ENCODE data around the gene CNTNAP4.

The CNTNAP4 gene

DNA sequence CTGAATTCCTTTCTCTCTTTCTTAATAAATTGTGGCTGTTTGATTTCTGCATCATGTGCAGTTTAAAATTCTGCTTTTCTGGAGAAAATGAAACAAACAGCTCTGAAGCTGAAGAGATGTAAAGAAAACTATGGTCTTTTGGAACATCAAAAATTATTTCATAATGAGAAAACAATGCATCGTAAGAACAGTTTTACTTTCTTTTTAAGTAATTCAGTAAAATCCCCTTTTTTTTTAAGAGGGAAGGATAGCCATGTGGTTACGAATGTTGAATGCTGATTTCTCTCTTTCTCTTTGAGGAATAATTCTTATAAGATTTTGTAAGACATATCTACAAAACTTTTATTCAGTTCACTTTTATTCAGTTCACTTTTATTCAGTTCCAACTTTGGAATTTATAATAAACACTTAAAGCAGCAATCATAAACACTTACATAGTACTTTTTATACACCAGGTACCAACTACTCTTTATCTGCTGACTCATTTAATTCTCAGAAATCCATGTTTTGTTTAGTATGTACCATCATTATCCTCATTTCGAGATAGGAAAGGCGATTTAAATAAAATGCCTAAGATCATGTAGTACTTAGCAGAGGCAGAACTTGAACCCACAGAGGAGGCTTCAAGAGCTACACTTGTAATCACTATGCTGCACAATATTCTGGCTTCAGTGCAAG lies 26.6 kb downstream of the CNTNAP4 start:
- Histone ChIP-seq H3K4me2 (no peak overlapping the region), H4K20me1 (no peaks in the 10 kb centered on the region), H3K36me3 (no peaks in the 10 kb centered on the region), H3K27me3 (no peaks in the 10 kb centered on the region), H3K27ac (no peak overlapping the region), H3K9ac (no peak overlapping the region), H3K4me3 (no peak overlapping the region), H3K4me1 (no peaks in the 10 kb centered on the region), H3K9me3 (no peaks in the 10 kb centered on the region)
- TF ChIP-seq Cebpa-rat (IDR thresholded peaks at IDR 0.05), result no peak

DNA sequence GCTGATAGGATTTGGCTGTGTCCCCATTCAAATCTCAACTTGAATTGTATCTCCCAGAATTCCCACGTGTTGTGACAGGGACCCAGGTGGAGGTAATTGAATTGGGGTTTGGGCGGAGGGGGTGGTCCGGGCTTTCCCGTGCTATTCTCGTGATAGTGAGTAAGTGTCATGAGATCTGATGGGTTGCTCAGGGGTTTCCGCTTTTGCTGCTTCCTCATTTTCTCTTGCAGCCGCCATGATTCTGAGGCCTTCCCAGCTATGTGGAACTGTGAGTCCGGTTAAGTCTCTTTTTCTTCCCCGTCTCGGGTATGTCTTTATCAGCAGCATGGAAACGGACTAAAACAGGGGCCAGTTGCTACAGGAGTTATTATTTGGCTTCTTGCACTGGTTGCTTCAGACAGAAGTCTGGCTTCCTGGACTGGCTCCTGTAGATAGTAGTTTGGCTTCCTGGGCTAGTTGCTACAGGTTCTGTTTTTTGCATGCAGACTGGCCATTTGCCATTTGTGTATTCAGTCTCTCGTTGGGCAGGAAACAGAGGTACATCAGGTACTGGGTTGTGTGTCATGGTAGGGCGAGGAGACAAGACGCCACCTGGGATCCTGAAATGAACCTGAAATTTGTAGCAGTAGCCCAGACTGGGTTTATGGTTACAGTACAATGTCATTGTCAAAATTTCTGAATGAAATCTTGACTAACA lies 32.6 kb downstream of the CNTNAP4 start:
- no peak for TF ChIP-seq Cebpa-rat (IDR thresholded peaks at IDR 0.05)
- H3K27ac ChIP-seq, result no peak overlapping the region
- H3K4me3 ChIP-seq, result no peak overlapping the region
- H3K9ac ChIP-seq, result no peak overlapping the region
- no peaks in the 10 kb centered on the region for H3K36me3 ChIP-seq
- no peaks in the 10 kb centered on the region for H3K27me3 ChIP-seq
- no peaks in the 10 kb centered on the region for H3K9me3 ChIP-seq
- no peaks in the 10 kb centered on the region for H4K20me1 ChIP-seq
- no peak overlapping the region for H3K4me2 ChIP-seq
- H3K4me1 ChIP-seq, result no peaks in the 10 kb centered on the region

DNA sequence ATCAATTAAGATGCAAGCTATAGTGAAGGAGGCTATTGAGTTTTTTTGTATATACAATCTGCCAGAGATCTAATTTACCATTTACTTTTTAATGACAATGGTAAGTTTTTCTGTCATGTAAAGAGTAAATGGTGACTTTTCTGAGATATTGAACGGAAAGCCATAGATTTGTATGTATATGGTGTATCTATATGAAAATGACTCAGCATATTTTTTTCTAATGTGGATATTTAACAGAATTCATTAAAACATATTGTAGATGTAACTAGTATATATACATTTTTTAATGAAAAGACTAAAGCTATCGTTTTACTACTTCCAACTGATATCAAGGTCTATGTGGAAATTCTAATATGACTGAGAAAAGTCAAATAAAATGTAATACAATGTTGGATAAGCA lies 34.1 kb downstream of the CNTNAP4 start:
- Histone ChIP-seq H3K9me3 (no peaks in the 10 kb centered on the region), H4K20me1 (no peaks in the 10 kb centered on the region), H3K27ac (no peak overlapping the region), H3K4me3 (no peak overlapping the region), H3K9ac (no peak overlapping the region), H3K27me3 (no peaks in the 10 kb centered on the region), H3K36me3 (no peaks in the 10 kb centered on the region), H3K4me1 (no peaks in the 10 kb centered on the region), H3K4me2 (no peak overlapping the region)
- no peak for TF ChIP-seq Cebpa-rat (IDR thresholded peaks at IDR 0.05)

DNA sequence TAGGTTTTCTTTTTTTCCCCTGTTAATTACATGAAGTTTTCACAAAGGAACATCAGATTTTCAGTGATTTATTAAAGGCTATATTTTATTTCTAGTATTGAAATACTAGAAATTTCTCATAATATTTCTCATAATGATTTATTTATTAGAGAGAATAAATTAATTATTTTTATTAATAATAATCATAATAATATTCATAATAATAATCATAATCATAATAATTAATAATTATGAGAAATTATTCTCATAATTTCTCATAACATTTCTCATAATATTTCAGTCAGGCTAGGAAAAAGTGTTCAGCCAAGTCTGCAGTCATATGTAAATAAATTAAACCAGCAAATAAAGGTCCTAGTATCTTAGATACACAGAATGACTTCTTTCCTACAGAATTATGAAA lies 41.4 kb downstream of the CNTNAP4 start:
- no peak for TF ChIP-seq Cebpa-rat (IDR thresholded peaks at IDR 0.05)
- Histone ChIP-seq H3K4me1 (no peaks in the 10 kb centered on the region), H3K4me2 (no peak overlapping the region), H3K9ac (no peak overlapping the region), H3K27ac (no peak overlapping the region), H3K4me3 (no peak overlapping the region), H4K20me1 (no peaks in the 10 kb centered on the region), H3K27me3 (no peaks in the 10 kb centered on the region), H3K9me3 (no peaks in the 10 kb centered on the region), H3K36me3 (no peaks in the 10 kb centered on the region)

DNA sequence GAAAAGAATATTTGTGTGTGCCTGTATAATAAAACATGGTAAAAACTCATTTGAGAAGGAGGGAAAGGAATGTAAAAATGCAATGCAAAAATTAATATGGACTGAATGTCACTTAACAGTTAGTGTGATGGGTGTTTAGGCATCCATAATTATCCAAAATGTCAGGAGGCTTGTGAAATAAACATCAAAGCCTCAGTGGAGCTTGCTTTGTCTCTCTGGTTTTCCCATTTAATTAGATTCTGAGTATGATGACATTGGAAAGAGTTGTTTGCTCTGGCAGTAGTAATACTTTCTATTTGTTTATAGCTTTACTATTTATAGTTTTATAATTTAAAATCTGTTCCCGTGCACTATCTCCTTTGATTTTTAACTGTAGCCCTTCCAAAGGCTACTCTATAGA lies 51.9 kb downstream of the CNTNAP4 start:
- Histone ChIP-seq H3K4me2 (no peak overlapping the region), H3K27ac (no peak overlapping the region), H4K20me1 (no peaks in the 10 kb centered on the region), H3K9me3 (no peaks in the 10 kb centered on the region), H3K9ac (no peak overlapping the region), H3K4me1 (no peaks in the 10 kb centered on the region; the same call in 1 of the 2 replicates), H3K36me3 (no peaks in the 10 kb centered on the region), H3K27me3 (no peaks in the 10 kb centered on the region), H3K4me3 (no peak overlapping the region)
- no peak for TF ChIP-seq Cebpa-rat (IDR thresholded peaks at IDR 0.05)

DNA sequence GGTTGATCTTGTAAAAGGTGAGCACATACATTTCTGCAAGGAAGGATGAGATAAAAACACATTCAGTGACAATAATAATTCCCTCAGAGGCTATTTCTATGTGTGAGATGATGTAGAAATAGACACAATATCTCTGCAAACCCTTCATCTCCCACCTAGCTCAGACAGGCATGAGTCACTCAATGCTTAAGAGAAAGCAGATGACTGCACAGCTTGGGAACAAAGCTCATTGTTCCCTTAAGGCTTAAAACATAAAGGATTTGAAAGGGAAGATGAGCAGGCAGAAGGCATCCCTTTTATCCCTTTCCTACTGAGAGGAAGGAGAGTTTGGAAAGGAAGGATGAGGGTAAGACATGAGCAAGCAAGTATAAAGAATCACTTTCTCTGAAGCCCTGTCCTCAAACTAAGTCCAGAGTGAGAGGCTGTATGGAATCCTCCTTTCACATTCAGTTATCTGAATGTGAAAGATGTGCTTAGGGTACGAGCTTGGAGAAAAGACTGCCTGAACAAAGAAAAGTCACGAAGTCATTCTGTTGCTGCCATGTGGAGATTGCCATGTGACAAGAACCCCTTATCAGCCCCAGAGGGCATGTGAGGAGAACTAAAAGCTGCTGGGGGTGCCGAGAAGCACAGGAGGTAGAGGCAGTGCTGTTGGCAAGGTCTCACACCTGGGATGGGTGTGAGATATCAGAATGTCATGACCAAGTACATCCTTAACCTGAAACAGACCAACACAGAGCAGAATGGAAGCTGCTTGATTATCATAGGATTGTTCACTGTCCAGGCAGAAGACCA lies 58.2 kb downstream of the CNTNAP4 start:
- no peaks in the 10 kb centered on the region for H3K36me3 ChIP-seq
- no peak for TF ChIP-seq Cebpa-rat (IDR thresholded peaks at IDR 0.05)
- H4K20me1 ChIP-seq, result no peaks in the 10 kb centered on the region
- 0 out of 2 replicates have a peak, but pooled peaks cover 6% of the 10 kb centered on the region for H3K9me3 ChIP-seq
- H3K4me1 ChIP-seq, result no peaks in the 10 kb centered on the region
- no peak overlapping the region for H3K4me3 ChIP-seq
- H3K9ac ChIP-seq, result no peak overlapping the region
- H3K4me2 ChIP-seq, result no peak overlapping the region
- no peaks in the 10 kb centered on the region for H3K27me3 ChIP-seq
- H3K27ac ChIP-seq, result no peak overlapping the region

DNA sequence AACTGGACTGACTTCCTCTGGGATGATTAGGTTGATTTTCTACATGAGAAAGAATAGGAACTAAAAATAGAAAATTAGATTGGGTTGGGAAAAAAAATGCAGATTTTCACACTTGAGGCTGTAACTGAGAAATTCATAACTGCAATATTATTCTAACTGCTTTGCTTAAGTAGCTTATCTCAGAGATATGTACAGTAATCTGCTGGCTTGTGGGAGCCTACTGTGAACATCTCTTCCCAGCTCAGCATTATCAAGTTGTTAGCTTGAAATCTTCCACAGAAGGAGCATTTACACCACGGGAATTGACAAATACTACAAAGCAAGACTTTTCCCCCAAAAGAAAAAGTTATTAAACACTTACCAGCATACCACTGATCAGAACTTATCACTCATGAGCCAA lies 58.9 kb downstream of the CNTNAP4 start:
- H3K9me3 ChIP-seq, result 0 out of 2 replicates have a peak, but pooled peaks cover 6% of the 10 kb centered on the region
- no peaks in the 10 kb centered on the region for H3K27me3 ChIP-seq
- H3K4me2 ChIP-seq, result no peak overlapping the region
- H3K9ac ChIP-seq, result no peak overlapping the region
- H3K4me1 ChIP-seq, result no peaks in the 10 kb centered on the region
- H3K36me3 ChIP-seq, result no peaks in the 10 kb centered on the region
- no peak overlapping the region for H3K4me3 ChIP-seq
- H4K20me1 ChIP-seq, result no peaks in the 10 kb centered on the region
- no peak overlapping the region for H3K27ac ChIP-seq
- TF ChIP-seq Cebpa-rat (IDR thresholded peaks at IDR 0.05), result no peak

DNA sequence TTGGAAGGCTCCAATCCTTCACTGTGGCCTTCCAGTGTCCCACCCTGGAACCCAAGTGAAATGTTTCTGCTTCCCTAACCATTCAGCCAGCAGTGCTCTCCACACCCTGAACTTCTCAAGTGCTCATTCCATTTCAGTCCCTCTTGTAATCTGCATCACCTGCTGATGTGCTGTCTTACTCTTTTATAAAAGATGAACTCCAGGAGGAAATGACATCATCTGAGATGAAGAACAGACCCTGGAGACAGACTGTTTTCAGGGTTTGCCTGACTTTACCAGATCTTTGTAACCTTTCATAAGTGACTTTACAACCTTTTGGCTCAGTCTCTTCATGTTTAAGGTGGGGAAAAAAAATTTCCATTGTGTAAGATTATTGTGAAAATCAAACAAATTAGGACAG lies 61.3 kb downstream of the CNTNAP4 start:
- Histone ChIP-seq H3K27me3 (no peaks in the 10 kb centered on the region), H3K4me2 (no peak overlapping the region), H3K4me1 (no peaks in the 10 kb centered on the region), H3K27ac (no peak overlapping the region), H3K9ac (no peak overlapping the region), H3K9me3 (0 out of 2 replicates have a peak, but pooled peaks cover 6% of the 10 kb centered on the region), H3K4me3 (no peak overlapping the region), H3K36me3 (no peaks in the 10 kb centered on the region), H4K20me1 (no peaks in the 10 kb centered on the region)
- no peak for TF ChIP-seq Cebpa-rat (IDR thresholded peaks at IDR 0.05)

DNA sequence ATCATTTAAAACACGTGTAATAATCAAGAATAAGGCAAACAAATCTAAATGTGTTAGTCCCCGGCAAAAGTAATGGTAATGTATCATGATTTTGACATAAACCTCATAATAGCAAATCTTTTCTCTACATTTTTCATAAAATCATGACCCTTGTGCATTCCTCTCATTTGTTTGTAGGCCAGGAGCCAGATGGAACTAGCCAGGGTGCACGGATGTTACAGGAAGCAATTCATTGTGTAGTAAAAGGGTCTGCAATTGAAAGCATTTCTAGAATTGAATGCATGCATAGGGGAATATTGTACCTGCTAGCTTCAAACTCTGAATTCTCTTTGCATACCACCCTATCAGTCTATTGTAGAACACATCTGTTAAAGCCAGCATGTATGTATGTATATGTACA lies 66.6 kb downstream of the CNTNAP4 start:
- Histone ChIP-seq H3K9me3 (no peaks in the 10 kb centered on the region), H3K9ac (no peak overlapping the region), H4K20me1 (no peaks in the 10 kb centered on the region), H3K4me1 (no peaks in the 10 kb centered on the region), H3K36me3 (no peaks in the 10 kb centered on the region), H3K27me3 (no peaks in the 10 kb centered on the region), H3K4me2 (no peak overlapping the region), H3K4me3 (no peak overlapping the region), H3K27ac (no peak overlapping the region)
- no peak for TF ChIP-seq Cebpa-rat (IDR thresholded peaks at IDR 0.05)

DNA sequence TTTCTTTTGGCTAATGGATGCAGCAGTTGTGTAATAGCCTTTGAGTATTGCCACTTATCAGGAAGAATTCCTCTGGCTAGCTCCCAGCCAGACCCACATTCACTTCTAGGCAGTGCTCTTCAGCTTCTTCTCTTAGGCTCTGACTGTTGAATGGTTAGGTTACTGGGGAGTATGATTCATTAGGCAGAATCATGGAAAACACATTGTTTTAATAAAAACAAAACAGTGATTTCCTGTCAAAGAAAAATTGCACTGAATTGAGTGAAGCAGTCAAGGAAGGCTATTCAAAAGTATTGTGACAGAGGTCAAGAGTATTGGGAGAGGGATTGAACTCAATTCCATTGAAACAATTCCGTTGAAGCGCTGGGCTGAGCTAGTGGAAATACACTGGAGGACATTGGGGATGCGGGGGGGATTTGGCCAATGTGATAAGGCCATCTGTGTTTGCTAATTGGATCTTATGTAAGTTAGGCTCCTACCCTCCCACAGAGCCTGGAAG lies 68.0 kb downstream of the CNTNAP4 start:
- no peak for TF ChIP-seq Cebpa-rat (IDR thresholded peaks at IDR 0.05)
- Histone ChIP-seq H3K36me3 (no peaks in the 10 kb centered on the region), H3K9ac (no peak overlapping the region), H3K4me2 (no peak overlapping the region), H3K4me3 (no peak overlapping the region), H3K27me3 (no peaks in the 10 kb centered on the region), H3K9me3 (no peaks in the 10 kb centered on the region), H3K4me1 (no peaks in the 10 kb centered on the region), H3K27ac (no peak overlapping the region), H4K20me1 (no peaks in the 10 kb centered on the region)

All from BLaER1 (cell line).